Bronchus fibroblast of lung (primary cell): ENCODE data around the gene SPACA6. TPM values are rescaled to one million over a fixed set of nuclear protein-coding genes. Genes with fewer than 3 reads are reported as not detected.

Source experiments
- total RNA-seq: library from RNA; depleted of rRNA; stranded (reverse); fragments of >200 nt; gene quantifications from 2 replicates; pipeline ENCODE4 v1.2.3, GENCODE V29; 2015

Gene SPACA6
- 3.7 and 5.4 TPM in 2 replicates for total RNA-seq

GRCh38 chr19:51693260-51693659 lies at the start of gene SPACA6:
SPACA6 (plus strand) TSS chr19:51693330; CDS start chr19:51693527, 197 bp downstream.

DNA sequence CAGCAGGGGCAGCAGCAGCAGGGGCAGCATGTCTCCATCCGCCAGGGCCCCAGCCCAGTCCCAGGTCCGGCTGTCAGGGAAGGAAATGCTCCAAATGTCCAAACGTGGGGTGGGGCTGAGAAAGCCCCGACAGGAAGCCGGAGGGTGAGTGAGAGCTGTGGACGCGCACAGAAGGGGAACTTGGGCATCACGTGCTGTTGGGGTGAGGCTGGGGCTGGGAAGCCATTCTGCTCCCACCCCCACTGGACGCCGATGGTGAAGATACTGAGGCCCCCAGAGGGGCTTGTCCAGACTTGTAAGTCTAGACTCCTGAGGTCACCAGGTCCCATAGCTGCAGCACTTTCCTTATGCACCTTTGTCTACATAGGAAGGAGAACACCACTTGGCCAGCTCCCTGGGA lies 46.4 kb upstream of the SPACA6 start, which contains the start of gene SIGLEC14:
SIGLEC14 (minus strand) TSS at position 96 of the 400 bp plus-strand sequence; CDS start at position 30, 66 bp downstream.

GRCh38 chr19:51751655-51752054 lies 58.5 kb downstream of the SPACA6 start, which contains the start of gene FPR1:
FPR1 (minus strand) TSS chr19:51751878; CDS start chr19:51746994, 4,884 bp downstream.

Other genes with a start within 250 kb of the SPACA6 start
- not detected in 2 replicates for gene SIGLEC8, start 234.9 kb upstream of the SPACA6 start, total RNA-seq
- not detected in 2 replicates for gene CEACAM18, start 214.8 kb upstream of the SPACA6 start, total RNA-seq
- not detected in 2 replicates for gene SIGLEC12, start 191.5 kb upstream of the SPACA6 start, total RNA-seq
- gene SIGLEC6, start 161.7 kb upstream of the SPACA6 start, total RNA-seq, result not detected in 2 replicates
- gene ZNF175, start 122.0 kb upstream of the SPACA6 start, total RNA-seq, result 1.6 and 3.0 TPM in 2 replicates
- not detected in 2 replicates for gene SIGLEC5, start 62.9 kb upstream of the SPACA6 start, total RNA-seq
- not detected in 2 replicates for gene SIGLEC14, start 46.5 kb upstream of the SPACA6 start, total RNA-seq
- gene HAS1, start 30.7 kb downstream of the SPACA6 start, total RNA-seq, result not detected in 2 replicates
- not detected in 2 replicates for gene FPR1, start 58.5 kb downstream of the SPACA6 start, total RNA-seq
- gene FPR2, start 67.8 kb downstream of the SPACA6 start, total RNA-seq, result not detected in 2 replicates
- gene FPR3, start 101.8 kb downstream of the SPACA6 start, total RNA-seq, result not detected in 2 replicates
- gene ZNF577, start 194.6 kb downstream of the SPACA6 start, total RNA-seq, result 3.0 and 3.2 TPM in 2 replicates
- gene ZNF649, start 211.7 kb downstream of the SPACA6 start, total RNA-seq, result 2.7 and 4.0 TPM in 2 replicates
- gene ZNF613, start 234.1 kb downstream of the SPACA6 start, total RNA-seq, result 4.0 and 4.8 TPM in 2 replicates